ENCODE measurements around the gene S100B.

S100B gene

DNA sequence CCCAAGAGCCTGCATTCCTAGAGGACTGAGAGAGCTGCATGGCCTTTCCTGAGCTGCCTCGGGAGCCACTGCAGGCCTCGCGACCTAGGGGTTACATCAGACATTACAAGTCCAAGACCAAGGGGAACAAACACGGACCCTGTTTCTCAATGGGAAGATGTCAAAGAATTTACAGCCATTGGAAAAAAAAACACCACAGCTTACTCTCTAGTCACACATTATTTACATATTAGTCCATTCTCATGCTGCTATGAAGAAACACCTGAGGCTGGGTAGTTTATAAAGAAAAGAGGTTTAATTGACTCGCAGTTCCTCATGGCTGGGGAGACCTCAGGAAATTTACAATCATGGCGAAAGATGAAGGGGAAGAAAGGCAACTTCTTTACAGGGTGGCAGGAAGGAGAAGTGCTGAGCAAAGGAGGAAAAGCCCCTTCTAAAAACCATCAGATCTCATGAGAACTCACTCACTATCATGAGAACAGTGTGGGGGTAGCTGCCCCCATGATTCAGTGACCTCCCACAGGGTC, 22.2 kb upstream of the S100B start:
- DNase-seq = no peak

DNA sequence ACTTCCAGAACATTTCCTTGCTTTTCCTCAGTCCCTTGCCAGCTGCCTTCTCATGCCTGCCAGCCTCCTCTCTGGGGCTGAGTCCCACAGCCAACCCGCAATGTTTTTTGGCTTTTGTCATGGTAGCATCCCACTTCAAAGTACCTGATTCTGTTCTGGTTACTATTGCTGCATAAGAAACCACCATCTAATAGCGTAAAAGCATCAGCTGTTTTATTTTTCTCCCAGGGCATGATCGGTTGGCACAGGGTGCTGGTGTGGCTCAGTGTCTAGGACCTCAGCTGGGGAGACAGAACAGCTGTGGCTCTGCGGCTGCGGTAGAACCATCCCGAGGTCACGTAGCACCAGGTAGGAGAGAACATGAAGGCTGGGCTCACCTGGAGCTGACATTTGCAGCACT, 21.7 kb upstream of the S100B start:
- no peak for DNase-seq

DNA sequence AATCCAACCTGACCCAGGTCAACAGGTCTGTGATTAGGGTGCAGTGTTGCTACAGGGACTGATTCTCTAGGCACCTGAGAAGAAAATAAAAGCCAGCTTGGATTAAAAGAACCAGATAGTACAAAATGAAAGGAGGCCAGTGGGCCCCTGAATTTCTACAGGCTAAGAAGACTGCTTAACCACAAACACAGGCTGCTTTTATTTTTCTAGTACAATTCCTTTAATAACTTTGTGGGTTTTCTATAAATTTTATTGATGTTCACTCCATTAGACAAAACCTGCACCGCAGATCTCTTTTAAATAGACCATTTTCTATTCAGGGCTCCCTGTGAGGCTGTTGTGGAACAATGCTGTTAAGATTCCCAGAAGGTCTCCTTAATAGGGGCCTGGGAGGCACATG, 20.9 kb upstream of the S100B start:
- DNase-seq = no peak

- no peak for DNase-seq
These were observed 19.2 kb upstream of the S100B start for GRCh38 chr21:46624050-46624449.

DNA sequence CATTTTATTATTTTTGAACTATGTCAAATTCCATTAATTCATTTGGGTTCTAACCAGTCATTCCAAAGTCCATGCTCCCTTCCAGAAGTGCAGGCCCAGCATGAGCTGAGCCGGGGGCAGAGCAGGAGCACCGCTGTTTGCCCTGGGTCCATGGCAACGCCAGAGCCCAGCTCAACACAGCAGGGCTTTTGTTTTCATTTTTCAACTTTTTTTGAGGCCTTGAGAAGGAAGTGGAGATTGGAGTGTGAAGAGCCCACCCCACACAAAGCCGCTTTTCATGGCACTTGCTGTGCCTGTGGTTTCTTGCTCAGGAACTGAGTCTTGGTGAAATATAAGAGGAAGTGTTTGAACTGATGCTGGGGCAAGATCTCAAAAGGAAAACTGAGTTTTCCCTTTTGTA, 17.3 kb upstream of the S100B start:
- DNase-seq = no peak

DNA sequence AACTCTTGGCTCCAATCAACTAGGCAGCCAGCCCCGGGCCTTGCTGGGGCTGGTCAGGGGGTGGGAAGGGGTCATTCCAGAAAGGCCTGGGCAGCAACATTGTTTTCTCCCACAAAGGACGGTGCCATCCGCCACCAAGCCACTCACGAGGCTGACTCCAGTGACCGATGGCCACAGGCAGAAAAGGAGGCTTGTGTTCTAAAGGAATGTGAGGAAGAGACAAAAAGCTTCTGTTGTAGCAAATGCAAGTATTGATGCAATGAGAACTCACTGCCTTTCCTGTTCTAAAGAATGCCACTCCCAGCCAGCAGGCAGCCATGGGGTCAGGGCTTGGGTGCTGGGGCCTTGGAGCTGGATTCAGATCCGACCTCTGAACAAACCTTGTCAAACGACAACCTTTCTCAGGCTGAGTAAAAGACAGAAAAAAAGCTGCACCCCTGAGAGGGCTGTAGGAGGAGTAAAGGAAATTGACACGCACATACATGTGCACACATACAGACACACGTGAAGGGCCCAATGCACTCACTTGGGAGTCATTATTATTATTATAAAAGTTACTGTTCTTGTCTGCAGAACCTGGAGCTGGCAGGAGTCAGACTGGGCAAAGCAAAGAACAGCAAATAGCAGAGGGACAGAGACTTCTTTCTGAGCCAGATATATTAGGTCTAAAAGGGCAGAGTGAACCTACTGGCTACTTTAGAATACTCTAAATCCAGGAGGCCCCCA, 16.7 kb upstream of the S100B start:
- no peak for DNase-seq

GRCh38 chr21:46620846-46621245, 16.0 kb upstream of the S100B start:
- DNase-seq = no peak

- no peak for DNase-seq
These were observed 15.0 kb upstream of the S100B start for GRCh38 chr21:46619846-46620245.

- DNase-seq = no peak
These were observed 14.0 kb upstream of the S100B start for GRCh38 chr21:46618738-46619379.

- no peak for DNase-seq
These were observed 12.6 kb upstream of the S100B start for GRCh38 chr21:46617267-46618051.

DNA sequence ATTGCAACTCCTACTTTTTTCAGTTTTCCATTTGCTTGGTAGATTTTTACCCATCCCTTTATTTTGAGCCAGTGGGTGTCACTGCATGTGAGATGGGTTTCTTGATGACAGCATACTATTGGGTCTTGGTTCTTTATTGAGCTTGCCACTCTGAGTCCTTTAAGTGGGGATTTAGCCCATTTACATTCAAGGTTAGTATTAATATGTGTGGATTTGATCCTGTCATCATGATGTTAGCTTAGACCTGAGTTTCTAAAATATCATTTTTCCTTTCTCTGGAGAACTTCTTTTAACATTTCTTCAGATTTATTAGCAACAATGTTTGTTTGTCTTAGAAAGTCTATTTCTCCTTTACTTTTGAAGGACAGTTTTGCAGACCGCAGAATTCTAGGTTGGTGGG, 11.8 kb upstream of the S100B start:
- no peak for DNase-seq

GRCh38 chr21:46616050-46616449, 11.2 kb upstream of the S100B start:
- DNase-seq = no peak

- DNase-seq = no peak
These were observed 8.5 kb upstream of the S100B start for GRCh38 chr21:46613391-46613790.

- DNase-seq = no peak
These were observed 5.3 kb upstream of the S100B start for GRCh38 chr21:46610018-46610701.

DNA sequence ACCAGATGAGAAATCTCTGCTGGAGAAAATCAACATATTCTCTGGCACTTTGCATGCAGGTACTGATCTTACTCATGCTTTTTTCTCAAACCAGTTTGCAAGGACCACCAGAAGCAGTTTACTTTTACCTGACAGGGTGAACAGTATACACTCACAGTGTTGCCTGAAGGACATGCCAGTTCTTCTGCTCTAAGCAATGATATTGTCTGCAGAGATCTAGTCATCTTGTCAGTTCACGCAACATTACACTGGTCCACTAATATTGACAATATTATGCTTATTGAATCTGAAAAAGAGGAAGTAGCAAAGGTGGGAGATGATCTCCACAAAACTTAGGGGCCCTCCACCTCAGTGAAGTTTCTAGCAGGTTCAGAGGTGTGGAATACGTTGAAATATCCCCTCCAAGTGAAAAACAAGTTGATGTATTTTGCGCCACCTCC, 3.8 kb upstream of the S100B start:
- no peak for DNase-seq

GRCh38 chr21:46607636-46608035, 2.8 kb upstream of the S100B start:
- DNase-seq = no peak

- no peak for DNase-seq
These were observed 1.5 kb upstream of the S100B start for GRCh38 chr21:46606427-46606813.

GRCh38 chr21:46605767-46606426, 1.0 kb upstream of the S100B start:
- no peak for DNase-seq

- DNase-seq = no peak
These were observed 430 bp downstream of the S100B start for GRCh38 chr21:46604329-46604974.

GRCh38 chr21:46603228-46603627, 1.7 kb downstream of the S100B start:
- DNase-seq = no peak

DNA sequence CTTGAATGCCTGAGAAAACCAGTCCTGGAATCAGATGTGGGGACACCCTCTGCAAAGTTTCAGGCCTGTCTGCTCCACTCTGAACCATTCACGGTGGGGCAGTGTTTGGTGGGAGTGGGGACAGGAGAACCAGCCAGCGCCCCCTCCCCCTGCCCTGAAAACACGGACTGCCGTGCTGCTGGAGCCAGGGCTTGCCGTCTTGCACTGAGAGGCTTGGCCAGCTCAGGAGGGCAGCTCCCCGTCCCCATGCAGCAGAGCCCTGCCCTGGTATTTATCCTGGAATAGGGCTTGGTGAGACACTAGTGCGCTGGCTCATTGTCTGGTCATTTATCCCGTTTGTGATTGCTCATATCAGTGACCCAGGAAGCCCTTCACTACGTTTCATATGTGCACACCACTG, 3.9 kb downstream of the S100B start:
- DNase-seq = no peak

DNA sequence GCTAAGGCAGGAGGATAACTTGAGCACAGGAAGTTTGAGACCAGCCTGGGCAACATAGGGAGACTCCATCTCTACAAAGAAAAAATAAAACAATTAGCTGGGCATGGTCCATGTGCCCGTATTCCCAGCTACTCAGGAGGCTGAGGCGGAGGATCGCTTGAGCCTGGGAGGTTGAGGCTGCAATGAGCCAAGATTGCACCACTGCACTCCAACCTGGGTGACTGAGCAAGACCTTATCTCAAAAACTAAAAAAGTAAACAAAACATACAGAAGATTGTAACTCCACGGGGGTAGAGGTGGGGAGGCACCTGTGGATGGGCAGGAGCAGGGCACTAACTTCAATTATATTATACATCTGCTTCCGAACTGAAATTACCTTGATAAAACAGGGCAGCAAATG, 4.6 kb downstream of the S100B start:
- no peak for DNase-seq

Measured in NCI-H524 (cell line).